Activated CD8-positive, alpha-beta T cell treated with anti-CD3 and anti-CD28 coated beads for 36 hours (primary cell): Measurements from ENCODE around the gene WNK3. TPM values are rescaled to one million over a fixed set of nuclear protein-coding genes. Genes with fewer than 3 reads are reported as not detected.

Source experiments
- ATAC-seq: fragments of 200-7000 bp; cut with Tn5 transposase; one replicate; pipeline ENCODE4 v1.10.0; 2021; ENCODE audit warnings: mild to moderate bottlenecking, moderate library complexity
- CTCF ChIA-PET: fragments of 350-600 bp; sonication (Branson Sonifier 250); formaldehyde crosslinking; loops from one replicate; lab custom pipeline; 2021; ENCODE audit warnings: antibody characterized with exemption; lab: Charles Lee
- POLR2A ChIA-PET: fragments of 350-600 bp; sonication (Branson Sonifier 250); formaldehyde crosslinking; loops from one replicate; lab custom pipeline; 2021; ENCODE audit warnings: antibody characterized with exemption; lab: Charles Lee
- DNase-seq: peaks from one replicate; pipeline ENCODE4 v3.0.0-alpha.2; 2020
- H3K27ac Mint-ChIP-seq: one replicate; pipeline ENCODE4 v1.8.0; 2021; ENCODE audit warnings: mild to moderate bottlenecking, mixed read lengths
- H3K27me3 Mint-ChIP-seq: one replicate; pipeline ENCODE4 v1.8.0; 2021; ENCODE audit warnings: mixed read lengths
- H3K36me3 Mint-ChIP-seq: one replicate; pipeline ENCODE4 v1.8.0; 2021; ENCODE audit warnings: low read depth, mixed read lengths
- H3K4me1 Mint-ChIP-seq: one replicate; pipeline ENCODE4 v1.8.0; 2021; ENCODE audit warnings: low read depth, mixed read lengths
- H3K4me3 Mint-ChIP-seq: one replicate; pipeline ENCODE4 v1.8.0; 2021; ENCODE audit warnings: mild to moderate bottlenecking, moderate library complexity, mixed read lengths
- H3K9me3 Mint-ChIP-seq: one replicate; pipeline ENCODE4 v1.8.0; 2021; ENCODE audit warnings: mixed read lengths
- intact Hi-C: fragments of 100-400 bp; cut with micrococcal nuclease; formaldehyde crosslinking; loops from one replicate; pipeline ENCODE4 v1.10.0; 2022
- total RNA-seq, 2 experiments: library from RNA; stranded (reverse); gene quantifications; one replicate each; pipeline ENCODE4 v1.2.3, GENCODE V29; 2021
- TF ChIP-seq, protein P1 (sequence below): fragments of 200-600 bp; IDR thresholded peaks from one replicate; pipeline ENCODE4 v1.8.0; 2022; ENCODE audit warnings: antibody characterized with exemption, mild to moderate bottlenecking

The WNK3 gene
- total RNA-seq, 2 experiments from 2014 or later, result 0.45 to 0.47 TPM

DNA sequence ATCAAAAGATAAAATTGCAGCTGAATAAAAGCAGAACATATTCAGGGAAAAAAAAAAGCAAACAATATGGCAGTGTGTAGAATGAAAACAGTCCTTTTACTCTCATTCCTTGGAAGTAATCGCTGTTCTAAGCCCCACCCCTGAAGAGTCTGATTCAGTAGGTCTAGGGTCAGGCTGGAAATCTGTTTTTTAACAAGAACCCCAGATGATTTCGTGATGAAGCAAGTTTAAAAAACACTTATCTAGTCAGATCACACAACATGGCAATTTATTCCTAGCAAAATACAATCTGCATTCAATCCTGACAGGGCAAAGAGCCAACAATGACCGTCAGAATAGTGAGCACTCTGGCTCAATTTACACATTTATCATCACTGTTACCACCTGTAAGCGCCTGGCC, 190.9 kb downstream of the WNK3 start:
- no peaks in the 10 kb centered on the region for H3K4me1 Mint-ChIP-seq
- ATAC-seq, result no peak
- H3K27me3 Mint-ChIP-seq, result no peaks in the 10 kb centered on the region
- H3K36me3 Mint-ChIP-seq, result no peaks in the 10 kb centered on the region
- TF ChIP-seq, protein P1, sequence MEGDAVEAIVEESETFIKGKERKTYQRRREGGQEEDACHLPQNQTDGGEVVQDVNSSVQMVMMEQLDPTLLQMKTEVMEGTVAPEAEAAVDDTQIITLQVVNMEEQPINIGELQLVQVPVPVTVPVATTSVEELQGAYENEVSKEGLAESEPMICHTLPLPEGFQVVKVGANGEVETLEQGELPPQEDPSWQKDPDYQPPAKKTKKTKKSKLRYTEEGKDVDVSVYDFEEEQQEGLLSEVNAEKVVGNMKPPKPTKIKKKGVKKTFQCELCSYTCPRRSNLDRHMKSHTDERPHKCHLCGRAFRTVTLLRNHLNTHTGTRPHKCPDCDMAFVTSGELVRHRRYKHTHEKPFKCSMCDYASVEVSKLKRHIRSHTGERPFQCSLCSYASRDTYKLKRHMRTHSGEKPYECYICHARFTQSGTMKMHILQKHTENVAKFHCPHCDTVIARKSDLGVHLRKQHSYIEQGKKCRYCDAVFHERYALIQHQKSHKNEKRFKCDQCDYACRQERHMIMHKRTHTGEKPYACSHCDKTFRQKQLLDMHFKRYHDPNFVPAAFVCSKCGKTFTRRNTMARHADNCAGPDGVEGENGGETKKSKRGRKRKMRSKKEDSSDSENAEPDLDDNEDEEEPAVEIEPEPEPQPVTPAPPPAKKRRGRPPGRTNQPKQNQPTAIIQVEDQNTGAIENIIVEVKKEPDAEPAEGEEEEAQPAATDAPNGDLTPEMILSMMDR, result no peak
- H3K27ac Mint-ChIP-seq, result no peak overlapping the region
- POLR2A ChIA-PET, result no interaction called here
- CTCF ChIA-PET, result no interaction called here
- no peaks in the 10 kb centered on the region for H3K9me3 Mint-ChIP-seq
- DNase-seq, result no peak
- intact Hi-C loops, result no loop called here
- no peak overlapping the region for H3K4me3 Mint-ChIP-seq

GRCh38 chrX:54157561-54157960, 200.3 kb downstream of the WNK3 start:
- ATAC-seq (no peak), DNase-seq (no peak)
- no peaks in the 10 kb centered on the region for H3K9me3 Mint-ChIP-seq
- POLR2A ChIA-PET, result no interaction called here
- H3K36me3 Mint-ChIP-seq, result peaks cover 3% of the 10 kb centered on the region
- H3K27me3 Mint-ChIP-seq, result no peaks in the 10 kb centered on the region
- TF ChIP-seq, protein P1, result no peak
- intact Hi-C loops, result no loop called here
- no peak overlapping the region for H3K27ac Mint-ChIP-seq
- CTCF ChIA-PET, result no interaction called here
- no peaks in the 10 kb centered on the region for H3K4me1 Mint-ChIP-seq
- no peak overlapping the region for H3K4me3 Mint-ChIP-seq

Other genes with a start within 250 kb of the WNK3 start
- 1 to 10 TPM; 8.3 to 8.4 TPM for gene FAM120C, start 174.8 kb downstream of the WNK3 start, total RNA-seq
- 10 to 100 TPM; 31.2 to 32.5 TPM for gene TSR2, start 82.4 kb upstream of the WNK3 start, total RNA-seq
- under 1 TPM; 0.07 TPM for gene FGD1, start 138.2 kb upstream of the WNK3 start, total RNA-seq
- 10 to 100 TPM; 65.4 to 69.6 TPM for gene GNL3L, start 172.2 kb upstream of the WNK3 start, total RNA-seq